Motor neuron (in vitro differentiated cells): ENCODE data around the gene PLA2G12A. TPM values are rescaled to one million over a fixed set of nuclear protein-coding genes. Genes with fewer than 3 reads are reported as not detected.

Experiments
- ATAC-seq, 8 experiments: fragments of 200-7000 bp; cut with Tn5 transposase; replicated peaks in 6 of 8; 2 replicates each; pipeline ENCODE4 v1.8.0; 2021; ENCODE audit warnings: mild to moderate bottlenecking in 8 of 8, moderate library complexity in 8 of 8
- H3K27ac ChIP-seq, 2 donors: fragments of 250-450 bp; sonication (Bioruptor Pico); 2 replicates each; pipeline ENCODE4 v1.9.0; 2021; ENCODE audit warnings: antibody characterized with exemption in 2 of 2, mild to moderate bottlenecking in 2 of 2, moderate library complexity in 1 of 2
- H3K4me1 ChIP-seq, 2 donors: fragments of 250-450 bp; sonication (Bioruptor Pico); replicated peaks in 1 of 2; 2 replicates each; pipeline ENCODE4 v1.6.1; 2021; ENCODE audit warnings: antibody characterized with exemption in 2 of 2, mild to moderate bottlenecking in 2 of 2, moderate library complexity in 1 of 2
- H3K4me3 ChIP-seq, 5 donors: fragments of 250-450 bp; sonication (Bioruptor Pico); 2 replicates each; pipeline ENCODE4 v1.9.0; 2021; ENCODE audit warnings: antibody characterized with exemption in 5 of 5, mild to moderate bottlenecking in 5 of 5, moderate library complexity in 4 of 5
- WGBS, 10 experiments: fragments of 450-650 bp; shearing (Covaris generic); methylation state at CpG; one replicate each; pipeline ENCODE4 v1.0.0; 2022; 5-methylcytosine and 5-hydroxymethylcytosine counted together
- in situ Hi-C, 9 experiments: fragments of 400-800 bp; cut with MboI; loops; one replicate each; pipeline ENCODE4 v1.15.0; 2021; ENCODE audit warnings: low sequenced_read_pairs in 9 of 9, low pct_unique_long_range_greater_than_20kb in 2 of 9; ENCODE audit not compliant: unreplicated experiment in 9 of 9
- total RNA-seq, 8 experiments: library from RNA; unstranded; fragments of 300-600 nt; gene quantifications; 2 replicates each; pipeline versions ENCODE4 v1.2.3 to v1.2.4, GENCODE V29; 2022

PLA2G12A gene
- total RNA-seq, 8 experiments from 2014 or later: 10.4 to 55.7 (median 18.9) TPM

DNA sequence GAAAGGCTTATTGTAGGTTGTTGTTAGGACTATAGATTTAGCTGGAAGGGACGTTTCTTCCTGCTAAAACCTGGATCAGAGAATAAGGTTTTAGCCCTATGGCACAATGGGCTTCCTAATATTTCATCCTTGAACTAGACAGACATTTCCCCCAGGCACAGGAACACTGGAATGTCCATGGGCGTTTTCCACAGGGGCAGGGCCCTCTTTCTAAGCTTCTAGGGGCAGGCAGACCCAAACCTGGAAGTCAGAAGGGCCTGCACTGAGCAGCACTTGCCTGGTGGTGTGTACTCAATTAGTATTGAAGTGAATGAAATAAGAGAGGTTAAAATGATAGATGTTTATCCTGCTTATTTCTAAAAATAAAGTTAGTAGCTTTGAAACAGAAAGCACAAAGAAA lies 67.8 kb downstream of the PLA2G12A start:
- in situ Hi-C loops: no loop called here
- Histone ChIP-seq H3K27ac (no peak overlapping the region), H3K4me1 (peaks cover 0 to 7% of the 10 kb centered on the region in 2 donors), H3K4me3 (no peak overlapping the region)
- 20 to 60% (median 40%) methylated on average over 1 to 2 of the region's 2 CpGs; no CpG with 5 or more reads in 5 of the 10 experiments for WGBS, 10 experiments
- ATAC-seq: peak in 2 of 8 experiments; percentile 23 to 32

Other genes starting within 250 kb of the PLA2G12A start
- gene MCUB, start 169.8 kb downstream of the PLA2G12A start, total RNA-seq: 10 to 100 TPM in 2 of 8 experiments, 1 to 10 TPM in 6; 2.8 to 12.1 (median 7.8) TPM
- gene CASP6, start 26.6 kb downstream of the PLA2G12A start, total RNA-seq: 10 to 100 TPM in 2 of 8 experiments, 1 to 10 TPM in 6; 6.1 to 15.4 (median 8.2) TPM
- gene CFI, start 71.9 kb upstream of the PLA2G12A start, total RNA-seq: 100 to 1,000 TPM in 1 of 8 experiments, 10 to 100 TPM in 2, 1 to 10 TPM in 1, under 1 TPM in 3, not detected in 1; 0.14 to 242 (median 7.5) TPM
- 10 to 100 TPM; 10.6 to 31.6 (median 15.7) TPM for gene GAR1, start 85.7 kb upstream of the PLA2G12A start, total RNA-seq
- gene RRH, start 97.9 kb upstream of the PLA2G12A start, total RNA-seq: under 1 TPM in 4 of 8 experiments, not detected in 4; 0.14 to 0.81 (median 0.40) TPM
- under 1 TPM; 0.11 to 0.36 (median 0.21) TPM for gene LRIT3, start 118.0 kb upstream of the PLA2G12A start, total RNA-seq
- 1 to 10 TPM; 2.0 to 9.3 (median 3.6) TPM for gene EGF, start 182.8 kb upstream of the PLA2G12A start, total RNA-seq